Neural progenitor cell (in vitro differentiated cells): ENCODE measurements around the gene VAPA. TPM values are rescaled to one million over a fixed set of nuclear protein-coding genes. Genes with fewer than 3 reads are reported as not detected.

ENCODE experiments used
- DNase-seq: peaks from one replicate; pipeline ENCODE4 v3.0.0-alpha.2; 2016; ENCODE audit warnings: low spot score
- H2AFZ ChIP-seq: fragments of 200-600 bp; sonication (generic); replicated peaks from 2 replicates; pipeline ENCODE4 v1.6.1; 2016; ENCODE audit warnings: antibody characterized with exemption
- H3F3A ChIP-seq: fragments of 200-600 bp; sonication (generic); 2 replicates; pipeline ENCODE4 v1.6.1; 2016; ENCODE audit warnings: antibody characterized with exemption, low read depth
- H3K27ac ChIP-seq: fragments of 200-600 bp; sonication (generic); 2 replicates; pipeline ENCODE4 v1.5.1; 2016; ENCODE audit warnings: mild to moderate bottlenecking
- H3K27me3 ChIP-seq: fragments of 200-600 bp; sonication (generic); 2 replicates; pipeline ENCODE4 v1.6.1; 2016; ENCODE audit warnings: mild to moderate bottlenecking, moderate library complexity
- H3K36me3 ChIP-seq: fragments of 200-600 bp; sonication (generic); 2 replicates; pipeline ENCODE4 v1.5.1; 2016
- H3K4me1 ChIP-seq: fragments of 200-600 bp; sonication (generic); 2 replicates; pipeline ENCODE4 v1.6.1; 2016; ENCODE audit warnings: mixed run types
- H3K4me2 ChIP-seq: fragments of 200-600 bp; sonication (generic); 2 replicates; pipeline ENCODE4 v1.6.1; 2016
- H3K4me3 ChIP-seq: fragments of 200-600 bp; sonication (generic); 2 replicates; pipeline ENCODE4 v1.5.1; 2016
- H3K79me2 ChIP-seq: fragments of 200-600 bp; sonication (generic); 2 replicates; pipeline ENCODE4 v1.6.1; 2016; ENCODE audit warnings: low read depth
- H3K9ac ChIP-seq: fragments of 200-600 bp; sonication (generic); 2 replicates; pipeline ENCODE4 v1.6.1; 2016
- H3K9me3 ChIP-seq: fragments of 200-600 bp; sonication (generic); 2 replicates; pipeline ENCODE4 v1.5.1; 2016; ENCODE audit warnings: low read depth
- H4K20me1 ChIP-seq: fragments of 200-600 bp; sonication (generic); 2 replicates; pipeline ENCODE4 v1.6.1; 2016; ENCODE audit warnings: low read depth
- H3K27ac Mint-ChIP-seq: 3 replicates; pipeline ENCODE4 v1.8.0; 2021; ENCODE audit warnings: mixed read lengths
- H3K27me3 Mint-ChIP-seq: 2 replicates; pipeline ENCODE4 v1.8.0; 2022; ENCODE audit warnings: low read depth, mild to moderate bottlenecking, inconsistent platforms, moderate library complexity, mixed read lengths; ENCODE audit not compliant: insufficient read depth
- H3K36me3 Mint-ChIP-seq: 3 replicates; pipeline ENCODE4 v1.8.0; 2021; ENCODE audit warnings: mixed read lengths
- H3K4me1 Mint-ChIP-seq: 3 replicates; pipeline ENCODE4 v1.8.0; 2021; ENCODE audit warnings: mixed read lengths
- H3K4me3 Mint-ChIP-seq: 3 replicates; pipeline ENCODE4 v1.8.0; 2021; ENCODE audit warnings: mild to moderate bottlenecking, moderate library complexity, mixed read lengths
- H3K9me3 Mint-ChIP-seq: 3 replicates; pipeline ENCODE4 v1.8.0; 2020; ENCODE audit warnings: mixed read lengths
- EZH2 ChIP-seq: fragments of 200-600 bp; sonication (generic); IDR thresholded peaks from 2 replicates; pipeline ENCODE4 v1.6.1; 2017; ENCODE audit warnings: antibody characterized with exemption, mild to moderate bottlenecking, moderate library complexity
- EZH2phosphoT487 ChIP-seq: fragments of 200-600 bp; sonication (generic); IDR thresholded peaks from 2 replicates; pipeline ENCODE4 v1.6.1; 2017; ENCODE audit warnings: antibody characterized with exemption
- total RNA-seq: library from RNA; depleted of rRNA; stranded (reverse); fragments of >200 nt; gene quantifications from 2 replicates; pipeline ENCODE4 v1.2.3, GENCODE V29; 2015; ENCODE audit warnings: low replicate concordance
- TF ChIP-seq, protein P1 (sequence below): fragments of 200-600 bp; sonication (generic); IDR thresholded peaks from 2 replicates; pipeline ENCODE4 v1.5.1; 2017; ENCODE audit warnings: antibody characterized with exemption, mild to moderate bottlenecking

Gene VAPA
- total RNA-seq, 1 donor from 2014 or later = 285 TPM

DNA sequence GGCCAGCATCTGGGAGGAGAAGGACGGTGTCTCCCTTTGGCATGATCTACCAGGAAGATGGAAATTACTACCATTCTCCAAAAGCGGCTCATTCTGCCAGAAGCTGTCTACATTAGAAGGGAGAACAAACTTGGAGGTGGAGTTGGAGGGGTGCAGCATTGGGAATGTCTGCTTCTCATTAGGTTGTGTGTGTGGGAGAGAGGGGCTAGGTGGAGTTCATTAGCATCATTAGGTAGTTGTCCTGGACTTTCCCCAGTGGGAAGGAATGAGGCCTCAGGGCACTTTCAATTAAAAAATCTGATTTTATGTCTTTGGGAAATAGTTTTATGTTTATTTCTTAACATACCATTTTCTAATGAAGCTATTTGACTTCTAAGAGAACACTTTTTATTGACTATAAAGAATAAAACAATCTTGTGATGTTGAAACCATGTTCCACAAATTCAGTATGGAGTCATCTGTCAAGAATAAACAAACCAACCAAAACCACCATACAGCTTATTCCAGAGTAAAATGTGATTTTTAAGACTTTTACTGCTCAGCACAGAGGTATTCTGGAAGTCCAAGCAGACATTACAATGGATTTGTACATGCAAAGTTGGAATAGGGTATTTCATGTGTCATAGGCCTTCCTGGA lies 60.6 kb downstream of the VAPA start:
- Histone ChIP-seq H3K9ac (no peak overlapping the region), H3K36me3 (peaks cover 11% of the 10 kb centered on the region), H4K20me1 (no peaks in the 10 kb centered on the region), H3K79me2 (no peaks in the 10 kb centered on the region), H3K9me3 (peaks cover 11% of the 10 kb centered on the region), H3K27ac (no peak overlapping the region), H3K27me3 (no peaks in the 10 kb centered on the region), H3K4me3 (no peak overlapping the region), H2AFZ (no peak overlapping the region), H3K4me2 (no peak overlapping the region), H3K4me1 (no peaks in the 10 kb centered on the region), H3F3A (peaks cover 3% of the 10 kb centered on the region)
- TF ChIP-seq EZH2phosphoT487 = no peak
- TF ChIP-seq, protein P1, sequence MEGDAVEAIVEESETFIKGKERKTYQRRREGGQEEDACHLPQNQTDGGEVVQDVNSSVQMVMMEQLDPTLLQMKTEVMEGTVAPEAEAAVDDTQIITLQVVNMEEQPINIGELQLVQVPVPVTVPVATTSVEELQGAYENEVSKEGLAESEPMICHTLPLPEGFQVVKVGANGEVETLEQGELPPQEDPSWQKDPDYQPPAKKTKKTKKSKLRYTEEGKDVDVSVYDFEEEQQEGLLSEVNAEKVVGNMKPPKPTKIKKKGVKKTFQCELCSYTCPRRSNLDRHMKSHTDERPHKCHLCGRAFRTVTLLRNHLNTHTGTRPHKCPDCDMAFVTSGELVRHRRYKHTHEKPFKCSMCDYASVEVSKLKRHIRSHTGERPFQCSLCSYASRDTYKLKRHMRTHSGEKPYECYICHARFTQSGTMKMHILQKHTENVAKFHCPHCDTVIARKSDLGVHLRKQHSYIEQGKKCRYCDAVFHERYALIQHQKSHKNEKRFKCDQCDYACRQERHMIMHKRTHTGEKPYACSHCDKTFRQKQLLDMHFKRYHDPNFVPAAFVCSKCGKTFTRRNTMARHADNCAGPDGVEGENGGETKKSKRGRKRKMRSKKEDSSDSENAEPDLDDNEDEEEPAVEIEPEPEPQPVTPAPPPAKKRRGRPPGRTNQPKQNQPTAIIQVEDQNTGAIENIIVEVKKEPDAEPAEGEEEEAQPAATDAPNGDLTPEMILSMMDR = no peak
- no peak for DNase-seq
- no peak overlapping the region for H3K27ac Mint-ChIP-seq
- H3K27me3 Mint-ChIP-seq = peaks cover 5% of the 10 kb centered on the region
- H3K4me1 Mint-ChIP-seq = peaks cover 17% of the 10 kb centered on the region
- H3K9me3 Mint-ChIP-seq = peaks cover 60% of the 10 kb centered on the region
- no peak overlapping the region for H3K4me3 Mint-ChIP-seq
- H3K36me3 Mint-ChIP-seq = peaks cover 15% of the 10 kb centered on the region

GRCh38 chr18:9975658-9976057 lies 61.8 kb downstream of the VAPA start:
- Histone ChIP-seq H3K9ac (no peak overlapping the region), H3F3A (peaks cover 3% of the 10 kb centered on the region), H3K4me3 (no peak overlapping the region), H3K4me1 (no peaks in the 10 kb centered on the region), H4K20me1 (no peaks in the 10 kb centered on the region), H3K27me3 (no peaks in the 10 kb centered on the region), H3K4me2 (no peak overlapping the region), H3K9me3 (peaks cover 11% of the 10 kb centered on the region), H3K79me2 (no peaks in the 10 kb centered on the region), H3K27ac (no peak overlapping the region), H2AFZ (no peak overlapping the region), H3K36me3 (peaks cover 11% of the 10 kb centered on the region)
- peaks cover 70% of the 10 kb centered on the region for H3K9me3 Mint-ChIP-seq
- H3K4me1 Mint-ChIP-seq = peaks cover 17% of the 10 kb centered on the region
- no peak for DNase-seq
- peaks cover 3% of the 10 kb centered on the region for H3K27me3 Mint-ChIP-seq
- TF ChIP-seq, protein P1 = no peak
- TF ChIP-seq EZH2 = no peak
- TF ChIP-seq EZH2phosphoT487 = no peak
- H3K36me3 Mint-ChIP-seq = peaks cover 15% of the 10 kb centered on the region
- no peak overlapping the region for H3K27ac Mint-ChIP-seq
- no peak overlapping the region for H3K4me3 Mint-ChIP-seq

DNA sequence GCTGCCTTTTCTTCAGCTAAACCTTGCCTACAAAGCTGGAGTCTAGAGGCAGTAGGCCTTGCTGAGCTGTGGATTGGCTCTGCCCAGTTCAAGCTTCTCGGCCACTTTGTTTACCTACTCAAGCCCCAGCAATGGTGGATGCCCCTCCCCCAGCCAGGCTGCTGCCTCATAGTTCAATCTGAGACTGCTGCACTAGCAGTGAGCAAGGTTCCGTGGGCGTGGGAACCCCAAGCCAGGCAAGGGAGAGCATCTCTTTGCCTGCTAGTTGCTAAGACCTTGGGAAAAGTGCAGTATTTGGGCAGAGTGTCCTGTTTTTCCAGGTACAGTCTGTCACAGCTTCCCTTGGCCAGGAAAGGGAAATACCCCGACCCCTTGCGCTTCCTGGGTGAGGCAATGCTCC lies 68.9 kb downstream of the VAPA start:
- no peaks in the 10 kb centered on the region for H4K20me1 ChIP-seq
- Mint-ChIP-seq H3K36me3 (peaks cover 2% of the 10 kb centered on the region), H3K4me3 (no peak overlapping the region), H3K27ac (no peak overlapping the region), H3K9me3 (peaks cover 48% of the 10 kb centered on the region), H3K4me1 (peaks cover 14% of the 10 kb centered on the region), H3K27me3 (peaks cover 4% of the 10 kb centered on the region)
- peaks cover 4% of the 10 kb centered on the region for H3K9me3 ChIP-seq
- no peaks in the 10 kb centered on the region for H3K27me3 ChIP-seq
- no peak overlapping the region for H2AFZ ChIP-seq
- H3K4me2 ChIP-seq = no peak overlapping the region
- H3K4me1 ChIP-seq = peaks cover 6% of the 10 kb centered on the region
- no peak overlapping the region for H3K4me3 ChIP-seq
- TF ChIP-seq, protein P1 = no peak
- TF ChIP-seq EZH2 (no peak), EZH2phosphoT487 (no peak)
- no peaks in the 10 kb centered on the region for H3K79me2 ChIP-seq
- DNase-seq = no peak
- no peak overlapping the region for H3K9ac ChIP-seq
- H3K36me3 ChIP-seq = no peaks in the 10 kb centered on the region
- no peak overlapping the region for H3K27ac ChIP-seq
- no peaks in the 10 kb centered on the region for H3F3A ChIP-seq
